ENCODE data around the gene EVC2.

EVC2 gene

DNA sequence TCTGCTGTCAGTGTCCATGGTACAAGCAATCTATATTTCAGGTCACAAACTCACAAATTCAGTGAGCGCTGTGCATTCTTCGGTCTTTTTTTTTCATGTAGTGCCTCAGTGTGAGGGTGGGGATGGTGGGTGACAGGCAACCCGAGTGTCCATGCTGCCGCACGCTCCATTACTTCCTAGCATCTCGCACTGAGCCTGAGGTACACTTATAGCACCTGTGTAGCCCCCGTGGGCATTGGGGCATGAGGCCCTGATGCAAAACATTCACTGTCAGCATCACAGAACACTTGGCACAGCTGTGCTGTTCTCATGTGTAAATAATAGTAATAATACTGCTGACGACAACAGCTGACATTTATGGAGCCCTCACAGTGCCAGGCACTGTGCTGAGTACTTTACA, 31.6 kb downstream of the EVC2 start:
- DNase-seq (ENCODE audit: low read depth in 2 of 2) = no peak

DNA sequence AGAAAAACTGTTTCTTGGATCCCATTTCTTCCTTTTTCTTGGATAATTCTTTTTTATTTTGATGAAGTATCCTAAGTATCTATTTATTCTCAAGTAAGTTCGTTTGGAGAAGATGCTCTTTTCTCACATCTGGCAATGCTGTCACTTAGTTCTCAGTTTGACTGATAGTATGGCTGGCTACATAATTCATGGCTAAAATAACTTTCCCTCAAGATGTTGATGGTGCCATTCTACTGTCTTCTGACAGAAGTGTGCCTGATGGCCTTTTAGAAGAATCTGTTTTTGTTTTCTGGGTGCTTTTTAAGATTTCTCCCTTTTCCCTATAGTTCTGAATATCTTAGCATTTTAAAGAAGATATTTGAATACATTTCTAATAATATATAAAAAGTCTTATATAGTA, 41.6 kb downstream of the EVC2 start:
- DNase-seq (ENCODE audit: low read depth in 2 of 2) = no peak

DNA sequence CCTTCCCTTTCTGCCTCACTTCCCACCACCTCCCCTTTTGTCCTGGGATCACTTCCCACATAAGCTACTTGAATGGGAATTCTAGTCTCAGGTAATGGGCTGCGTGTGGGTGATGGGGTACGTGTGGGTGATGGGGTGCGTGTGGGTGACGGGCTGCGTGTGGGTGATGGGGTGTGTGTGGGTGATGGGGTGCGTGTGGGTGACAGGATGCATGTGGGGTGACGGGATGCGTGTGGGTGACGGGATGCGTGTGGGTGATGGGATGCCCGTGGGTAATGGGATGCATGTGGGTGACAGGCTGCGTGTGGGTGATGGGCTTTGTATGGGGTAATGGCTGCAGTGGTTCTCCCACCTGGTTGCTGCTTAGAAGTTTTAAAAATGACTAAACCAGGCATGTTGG, 43.6 kb downstream of the EVC2 start:
- no peak for DNase-seq (ENCODE audit: low read depth in 2 of 2)

DNA sequence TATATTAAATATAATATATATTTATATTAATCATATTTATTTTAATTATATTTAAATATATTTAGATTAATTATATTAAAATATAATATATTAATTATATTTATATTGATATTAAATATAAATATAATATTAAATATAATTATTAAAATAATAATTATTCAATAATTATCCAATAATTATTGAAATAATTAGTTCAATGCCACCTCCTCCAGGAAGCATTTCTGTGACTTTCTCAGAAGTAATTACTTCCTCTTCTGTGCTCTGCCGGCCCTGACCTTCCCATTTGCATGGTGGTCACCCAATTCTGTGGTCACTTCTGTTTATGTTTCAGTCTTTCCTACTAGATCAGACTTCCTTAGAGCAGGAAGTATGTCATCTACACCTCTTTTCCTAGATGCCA, 45.8 kb downstream of the EVC2 start:
- DNase-seq (ENCODE audit: low read depth in 2 of 2) = no peak

- DNase-seq (ENCODE audit: low read depth in 2 of 2) = no peak
Observed at GRCh38 chr4:5661237-5661636, 47.1 kb downstream of the EVC2 start.

- no peak for DNase-seq (ENCODE audit: low read depth in 2 of 2)
Observed at GRCh38 chr4:5660185-5660584, 48.2 kb downstream of the EVC2 start.

GRCh38 chr4:5658974-5659373, 49.4 kb downstream of the EVC2 start:
- DNase-seq (ENCODE audit: low read depth in 2 of 2) = no peak

- no peak for DNase-seq (ENCODE audit: low read depth in 2 of 2)
Observed at GRCh38 chr4:5656415-5656814, 51.9 kb downstream of the EVC2 start.

DNA sequence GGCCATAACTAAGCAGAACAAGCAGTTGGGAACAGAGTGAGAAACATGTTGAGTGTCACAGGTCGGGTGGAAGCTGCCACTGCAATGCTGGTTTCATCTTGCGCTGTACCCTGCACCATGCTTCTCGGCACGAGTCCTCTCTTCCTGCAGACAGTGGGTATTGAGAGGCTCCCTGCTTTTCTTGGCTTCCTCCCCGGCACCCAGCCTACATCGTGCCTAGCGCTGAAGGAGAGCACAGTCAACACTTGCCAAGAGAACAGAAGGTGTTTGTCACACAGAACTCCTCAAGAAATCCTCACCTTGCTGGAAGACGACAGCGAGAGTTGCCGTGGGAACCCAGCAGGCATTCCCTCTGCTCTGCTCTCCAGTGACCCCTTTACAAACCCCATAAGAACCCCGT, 53.6 kb downstream of the EVC2 start:
- DNase-seq (ENCODE audit: low read depth in 2 of 2) = no peak

DNA sequence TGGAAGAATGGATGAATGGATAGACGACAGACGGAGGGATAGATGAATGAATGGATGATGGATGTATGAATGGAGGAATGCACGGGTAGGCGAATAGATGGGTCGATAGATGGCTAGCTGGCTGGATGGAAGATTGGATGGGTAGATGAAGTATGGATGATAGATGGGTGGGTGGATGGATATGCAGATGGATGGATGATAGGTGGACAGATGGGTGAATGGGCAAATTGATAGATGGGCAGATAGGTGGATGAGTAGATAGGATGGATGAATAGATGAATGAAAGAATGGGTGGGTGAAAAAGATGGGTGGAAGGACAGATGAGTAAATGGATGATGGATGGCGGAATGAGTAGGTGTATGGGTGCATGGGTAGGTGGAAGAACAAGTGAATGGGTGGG, 57.3 kb downstream of the EVC2 start:
- no peak for DNase-seq (ENCODE audit: low read depth in 2 of 2)

- DNase-seq (ENCODE audit: low read depth in 2 of 2) = no peak
Observed at GRCh38 chr4:5650040-5650439, 58.3 kb downstream of the EVC2 start.

DNA sequence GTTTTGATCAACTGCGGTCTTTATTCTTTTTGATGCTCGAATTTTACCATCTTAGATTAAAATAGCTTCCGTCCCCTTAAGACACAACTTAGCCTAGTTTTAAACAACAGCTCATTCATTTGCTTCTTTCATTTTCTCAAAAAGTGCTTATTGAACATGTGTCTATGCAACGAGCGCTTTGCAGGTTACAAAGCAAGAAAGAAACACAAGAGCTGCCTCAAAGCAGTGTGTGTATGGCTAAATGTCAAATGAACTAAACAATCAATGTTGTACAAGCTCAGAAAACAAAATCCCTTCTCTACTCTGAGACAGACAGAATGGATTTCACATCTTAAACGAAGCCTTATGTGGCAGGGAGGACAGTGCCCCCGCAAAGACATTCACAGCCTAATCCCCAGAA, 61.0 kb downstream of the EVC2 start:
- no peak for DNase-seq (ENCODE audit: low read depth in 2 of 2)

DNA sequence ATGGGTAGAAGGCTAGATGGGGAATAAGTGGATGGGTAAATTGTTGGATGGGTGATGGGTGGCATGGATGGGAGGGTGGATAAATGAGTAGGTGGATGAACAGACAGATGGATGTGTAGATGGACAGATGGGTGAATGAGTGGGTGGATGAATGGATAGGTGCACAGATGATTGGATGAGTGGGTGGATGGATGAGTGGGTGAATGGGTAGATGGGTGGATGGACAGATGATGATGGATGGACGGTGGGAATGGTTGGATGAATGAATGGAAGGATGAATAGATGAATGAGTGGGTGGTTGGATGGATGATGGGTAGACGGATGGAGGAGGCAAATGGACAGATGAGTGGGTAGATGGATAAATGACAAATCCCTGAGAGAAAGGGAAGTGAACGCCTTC, 68.3 kb downstream of the EVC2 start:
- no peak for DNase-seq (ENCODE audit: low read depth in 2 of 2)

- no peak for DNase-seq (ENCODE audit: low read depth in 2 of 2)
Observed at GRCh38 chr4:5639556-5639955, 68.8 kb downstream of the EVC2 start.

DNA sequence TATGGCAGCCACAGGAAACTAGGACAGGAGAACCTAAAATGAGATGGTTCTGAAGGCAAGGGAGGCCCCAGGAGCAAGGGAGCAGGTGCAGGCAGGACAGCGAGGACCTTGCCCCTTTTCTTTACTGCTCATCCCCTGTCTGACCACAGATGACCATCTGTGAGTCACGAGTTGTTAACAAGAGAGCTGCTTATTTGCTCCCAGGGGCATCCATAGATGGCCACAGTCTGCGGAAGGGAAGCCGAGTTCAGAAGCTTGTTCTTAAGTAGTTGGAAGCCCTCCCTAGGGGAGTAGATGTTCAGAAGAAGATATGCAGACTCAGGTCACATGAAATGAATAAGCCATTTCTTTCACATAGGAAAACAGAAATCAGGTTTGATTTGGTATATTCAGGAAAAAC, 69.4 kb downstream of the EVC2 start:
- no peak for DNase-seq (ENCODE audit: low read depth in 2 of 2)

DNA sequence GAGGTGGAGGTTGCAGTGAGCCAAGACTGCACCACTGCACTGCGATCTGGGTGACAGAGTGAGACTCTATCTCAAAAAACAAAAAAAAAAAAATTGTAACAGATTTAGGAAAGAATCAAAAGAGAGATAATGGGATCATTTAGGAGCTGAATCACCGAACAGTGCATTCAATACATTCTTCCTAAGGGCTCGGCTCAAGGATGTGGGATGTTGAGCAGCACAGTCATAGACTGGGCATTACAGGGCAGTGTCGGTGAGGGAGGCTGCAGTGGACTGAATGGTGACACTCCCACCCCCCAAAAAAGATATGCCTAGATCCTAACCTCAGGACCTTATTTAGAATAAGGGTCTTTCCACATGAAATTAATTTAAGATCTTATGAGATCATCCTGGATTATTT, 70.0 kb downstream of the EVC2 start:
- no peak for DNase-seq (ENCODE audit: low read depth in 2 of 2)

- no peak for DNase-seq (ENCODE audit: low read depth in 2 of 2)
Observed at GRCh38 chr4:5636766-5637670, 71.3 kb downstream of the EVC2 start.

GRCh38 chr4:5635826-5636195, 72.5 kb downstream of the EVC2 start:
- no peak for DNase-seq (ENCODE audit: low read depth in 2 of 2)

DNA sequence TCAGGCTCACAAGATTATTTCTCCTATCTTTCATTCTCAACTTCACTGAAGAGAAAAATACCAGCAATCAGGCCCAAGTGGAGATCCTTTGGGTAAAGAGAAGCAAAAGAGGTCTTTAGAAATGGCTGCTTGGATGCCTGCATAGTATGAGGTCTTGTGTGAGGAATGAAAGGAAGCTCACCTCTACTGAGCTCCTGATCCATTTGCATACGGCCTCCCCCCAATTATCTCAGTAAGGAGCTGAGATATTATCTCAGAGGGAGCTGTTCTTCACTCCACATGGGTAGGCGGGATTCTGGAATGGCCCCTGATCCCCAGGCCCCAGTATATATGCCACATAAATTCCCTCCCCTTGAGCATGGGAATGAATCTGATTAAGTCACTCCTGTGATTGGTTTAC, 75.8 kb downstream of the EVC2 start:
- no peak for DNase-seq (ENCODE audit: low read depth in 2 of 2)

DNA sequence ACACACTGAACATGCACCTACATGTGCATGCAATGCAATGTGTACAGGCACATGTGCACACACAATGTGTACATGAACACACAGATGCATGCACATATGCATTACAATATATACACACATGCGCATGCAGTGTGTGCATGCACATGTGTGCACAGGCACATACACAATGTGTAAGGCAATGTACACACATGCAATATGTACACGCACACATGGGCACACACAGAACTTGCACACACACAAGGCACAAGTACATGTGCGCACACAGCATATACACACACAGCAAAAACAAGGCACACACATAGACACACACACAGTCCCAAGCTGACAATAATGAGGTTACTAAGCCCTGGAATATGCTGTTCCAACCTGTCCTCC, 76.3 kb downstream of the EVC2 start:
- DNase-seq (ENCODE audit: low read depth in 2 of 2) = no peak

DNA sequence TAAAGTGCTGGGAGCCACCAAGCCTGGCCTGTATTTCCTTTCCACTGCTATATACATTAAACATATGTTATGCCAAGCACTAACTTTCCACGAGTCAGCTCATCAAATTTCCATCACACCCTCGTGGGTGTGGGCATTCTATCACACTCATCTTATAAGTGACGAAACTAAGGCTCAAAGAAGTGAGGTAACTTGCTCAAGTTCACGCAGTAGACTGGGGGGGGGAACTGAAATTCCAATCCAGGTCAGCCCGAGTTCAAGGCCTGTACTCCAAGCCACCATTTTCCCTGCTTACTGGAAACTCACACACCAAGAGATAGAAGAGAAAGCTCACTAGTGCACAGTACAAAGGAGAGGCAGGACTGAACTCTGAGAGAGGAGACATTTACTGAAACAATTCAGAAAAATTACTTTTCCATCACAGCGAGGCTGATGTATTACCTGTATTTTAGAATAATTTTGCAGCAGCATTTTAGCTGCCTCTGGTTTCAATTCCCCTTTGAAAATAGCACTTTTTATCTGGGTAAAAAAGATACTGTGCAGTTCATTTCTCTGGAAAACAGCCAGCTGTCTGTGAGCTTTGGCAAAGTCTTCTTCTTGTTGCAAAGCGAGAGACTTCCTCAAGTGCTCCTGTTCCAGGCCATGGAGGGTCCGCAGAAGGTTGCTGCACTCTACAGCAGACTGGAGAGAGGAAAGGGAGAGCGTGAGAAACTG, 76.8 kb downstream of the EVC2 start:
- no peak for DNase-seq (ENCODE audit: low read depth in 2 of 2)

- DNase-seq (ENCODE audit: low read depth in 2 of 2) = no peak
Observed at GRCh38 chr4:5630762-5631161, 77.6 kb downstream of the EVC2 start.

- no peak for DNase-seq (ENCODE audit: low read depth in 2 of 2)
Observed at GRCh38 chr4:5629542-5629941, 78.8 kb downstream of the EVC2 start.

GRCh38 chr4:5626913-5627312, 81.4 kb downstream of the EVC2 start:
- no peak for DNase-seq (ENCODE audit: low read depth in 2 of 2)
